Stomach (tissue), 9 donors: ENCODE data around the gene RXFP4. TPM values are rescaled to one million over a fixed set of nuclear protein-coding genes. Genes with fewer than 3 reads are reported as not detected.
"Not testable (repeated sequence)": the region's sequence is repeated elsewhere in the genome, so short reads cannot be mapped to it uniquely, and the experiment has no call there.

Experiments used
- DNase-seq, 2 donors: peaks; one replicate each; pipeline versions ENCODE4 v3.0.0 to v3.0.0-alpha.2; 2013 to 2019
- H3K27ac ChIP-seq, 5 donors: fragments of 200-600 bp in 4 of 5; sonication (generic) in 4 of 5; one replicate each; pipeline ENCODE4 v1.5.1; 2013 to 2019; ENCODE audit warnings: mild to moderate bottlenecking in 1 of 5, moderate library complexity in 1 of 5
- H3K27me3 ChIP-seq, 3 donors: fragments of 200-600 bp; sonication (generic); one replicate each; pipeline ENCODE4 v1.5.1; 2017 to 2019; ENCODE audit warnings: mixed run types in 1 of 3
- H3K36me3 ChIP-seq, 4 donors: fragments of 200-600 bp; sonication (generic); 1 replicate in 3 of 4; 2 replicates in 1 of 4; pipeline ENCODE4 v1.5.1; 2016 to 2019
- H3K4me1 ChIP-seq, 4 donors: fragments of 200-600 bp; sonication (generic); one replicate each; pipeline ENCODE4 v1.5.1; 2016 to 2019
- H3K4me3 ChIP-seq, 4 donors: fragments of 200-600 bp; sonication (generic) in 3 of 4; one replicate each; pipeline ENCODE4 v1.5.1; 2016 to 2019; ENCODE audit warnings: mild to moderate bottlenecking in 1 of 4
- H3K9me3 ChIP-seq, 4 donors: fragments of 200-600 bp; sonication (generic); one replicate each; pipeline ENCODE4 v1.5.1; 2016 to 2019
- EP300 ChIP-seq: sonication (generic); formaldehyde crosslinking; IDR thresholded peaks from one replicate; pipeline ENCODE4 v1.6.1; 2017; ENCODE audit warnings: antibody characterized with exemption
- POLR2A ChIP-seq, 4 donors: fragments of 450-650 bp; IDR thresholded peaks; one replicate each; pipeline ENCODE4 v1.6.1; 2016; ENCODE audit warnings: antibody characterized with exemption in 4 of 4, control low read depth in 2 of 4, mild to moderate bottlenecking in 1 of 4, moderate library complexity in 1 of 4
- POLR2AphosphoS5 ChIP-seq, 3 donors: sonication (generic); formaldehyde crosslinking; IDR thresholded peaks; one replicate each; pipeline ENCODE4 v1.6.1; 2016; ENCODE audit warnings: antibody characterized with exemption in 3 of 3
- WGBS, 5 donors: extraction: QIAGEN DNeasy Blood & Tissue Kit in 3 of 5; methylation state at CpG; one replicate each; pipeline versions ENCODE4 v1.1.5 to v1.1.7; 2013 to 2018; 5-methylcytosine and 5-hydroxymethylcytosine counted together
- intact Hi-C: fragments of 100-400 bp; cut with DNase I; formaldehyde crosslinking; loops from one replicate; pipeline ENCODE4 v1.15.1; 2023; ENCODE audit warnings: low total_unique reads
- polyA plus RNA-seq, 3 donors: library from polyadenylated mRNA; stranded (reverse); fragments of 200-250 nt; gene quantifications; one replicate each; pipeline ENCODE4 v1.2.3, GENCODE V29; 2013
- total RNA-seq, 5 donors: library from RNA; depleted of rRNA; stranded (reverse); fragments of >200 nt; gene quantifications; one replicate each; pipeline versions ENCODE4 v1.1.0 to v1.2.3, GENCODE V29; 2014 to 2016
- TF ChIP-seq, protein P1 (sequence below), 7 experiments: fragments of 450-650 bp in 4 of 7; fragments of 200-600 bp in 3 of 7; sonication (generic) in 3 of 7; IDR thresholded peaks; one replicate each; pipeline ENCODE4 v1.5.1; 2016 to 2019; ENCODE audit warnings: antibody characterized with exemption in 7 of 7, control low read depth in 2 of 7, mild to moderate bottlenecking in 1 of 7
- donor health status: healthy with polysubstance abuse.
- donor health status: Bipolar disorder and iron deficiency.
- donor health status: healthy.

The RXFP4 gene
- total and polyA plus RNA-seq, 8 donors: 50.4 TPM; not detected in 7

DNA sequence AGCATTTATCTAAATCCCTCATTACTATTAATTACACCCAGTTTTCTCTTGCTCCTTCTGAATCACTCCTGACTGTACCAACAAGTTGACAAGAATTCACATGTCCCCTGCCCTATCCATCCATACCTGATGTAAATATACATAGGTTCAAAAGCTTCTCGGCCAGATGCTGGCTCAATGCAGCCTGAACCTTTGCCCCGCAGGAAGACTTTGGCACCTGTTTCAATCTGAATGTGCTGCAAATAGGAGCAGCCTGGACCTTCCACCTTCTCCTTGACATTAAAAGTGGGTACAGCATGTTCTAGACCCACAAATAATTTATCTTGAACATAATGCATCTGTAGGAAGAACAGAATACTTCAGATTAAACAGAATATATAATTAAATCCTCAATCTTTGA, 15.9 kb upstream of the RXFP4 start:
- H3K9me3 ChIP-seq: no peaks in the 10 kb centered on the region
- intact Hi-C loops: no loop called here
- WGBS, 5 donors: 80 to 96% (median 90%) methylated on average over 2 of the region's 2 CpGs
- no peaks in the 10 kb centered on the region for H3K27me3 ChIP-seq
- H3K36me3 ChIP-seq: peaks cover 86 to 100% (median 100%) of the 10 kb centered on the region in 4 donors
- peaks cover 13 to 64% (median 43%) of the 10 kb centered on the region in 4 donors for H3K4me1 ChIP-seq
- no peak for TF ChIP-seq POLR2AphosphoS5 (IDR thresholded peaks at IDR 0.05)
- TF ChIP-seq POLR2A (IDR thresholded peaks at IDR 0.05): no peak
- TF ChIP-seq, protein P1, sequence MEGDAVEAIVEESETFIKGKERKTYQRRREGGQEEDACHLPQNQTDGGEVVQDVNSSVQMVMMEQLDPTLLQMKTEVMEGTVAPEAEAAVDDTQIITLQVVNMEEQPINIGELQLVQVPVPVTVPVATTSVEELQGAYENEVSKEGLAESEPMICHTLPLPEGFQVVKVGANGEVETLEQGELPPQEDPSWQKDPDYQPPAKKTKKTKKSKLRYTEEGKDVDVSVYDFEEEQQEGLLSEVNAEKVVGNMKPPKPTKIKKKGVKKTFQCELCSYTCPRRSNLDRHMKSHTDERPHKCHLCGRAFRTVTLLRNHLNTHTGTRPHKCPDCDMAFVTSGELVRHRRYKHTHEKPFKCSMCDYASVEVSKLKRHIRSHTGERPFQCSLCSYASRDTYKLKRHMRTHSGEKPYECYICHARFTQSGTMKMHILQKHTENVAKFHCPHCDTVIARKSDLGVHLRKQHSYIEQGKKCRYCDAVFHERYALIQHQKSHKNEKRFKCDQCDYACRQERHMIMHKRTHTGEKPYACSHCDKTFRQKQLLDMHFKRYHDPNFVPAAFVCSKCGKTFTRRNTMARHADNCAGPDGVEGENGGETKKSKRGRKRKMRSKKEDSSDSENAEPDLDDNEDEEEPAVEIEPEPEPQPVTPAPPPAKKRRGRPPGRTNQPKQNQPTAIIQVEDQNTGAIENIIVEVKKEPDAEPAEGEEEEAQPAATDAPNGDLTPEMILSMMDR (IDR thresholded peaks at IDR 0.05): no peak
- TF ChIP-seq EP300: no peak
- no peak for DNase-seq
- H3K27ac ChIP-seq: peak overlapping the region in 1 of 5 donors; percentile 22
- H3K4me3 ChIP-seq: no peak overlapping the region

DNA sequence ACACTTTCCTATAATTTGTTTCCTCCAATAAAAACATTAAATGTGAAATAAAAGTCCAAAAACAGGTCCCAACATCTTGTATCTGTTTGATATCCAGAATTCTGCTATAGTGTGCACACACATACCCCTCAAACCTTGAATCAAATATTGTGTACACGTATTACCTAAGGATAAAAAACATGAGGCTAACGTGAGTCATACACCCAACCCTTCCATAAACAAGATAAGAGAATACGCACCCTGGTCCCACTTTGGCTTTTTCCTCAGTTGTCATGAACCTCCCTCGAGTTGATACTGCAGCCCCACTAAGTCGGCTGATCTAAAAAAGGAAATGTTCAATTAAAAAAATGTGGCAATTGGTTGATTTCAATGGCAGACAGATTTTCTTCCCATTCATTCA, 12.4 kb upstream of the RXFP4 start:
- peak overlapping the region in 3 of 5 donors; percentile 57 to 96 (median 94) for H3K27ac ChIP-seq
- intact Hi-C loops: no loop called here
- H3K27me3 ChIP-seq: no peaks in the 10 kb centered on the region
- peaks cover 63 to 94% (median 91%) of the 10 kb centered on the region in 4 donors for H3K36me3 ChIP-seq
- no peak for DNase-seq
- H3K4me3 ChIP-seq: peak overlapping the region in 1 of 4 donors; percentile 6
- 24 to 50% (median 36%) methylated on average over 5 of the region's 5 CpGs for WGBS, 5 donors
- H3K4me1 ChIP-seq: peaks cover 44 to 69% (median 56%) of the 10 kb centered on the region in 4 donors
- no peak for TF ChIP-seq EP300
- TF ChIP-seq POLR2A (IDR thresholded peaks at IDR 0.05): no peak
- TF ChIP-seq, protein P1 (IDR thresholded peaks at IDR 0.05): no peak
- H3K9me3 ChIP-seq: no peaks in the 10 kb centered on the region

DNA sequence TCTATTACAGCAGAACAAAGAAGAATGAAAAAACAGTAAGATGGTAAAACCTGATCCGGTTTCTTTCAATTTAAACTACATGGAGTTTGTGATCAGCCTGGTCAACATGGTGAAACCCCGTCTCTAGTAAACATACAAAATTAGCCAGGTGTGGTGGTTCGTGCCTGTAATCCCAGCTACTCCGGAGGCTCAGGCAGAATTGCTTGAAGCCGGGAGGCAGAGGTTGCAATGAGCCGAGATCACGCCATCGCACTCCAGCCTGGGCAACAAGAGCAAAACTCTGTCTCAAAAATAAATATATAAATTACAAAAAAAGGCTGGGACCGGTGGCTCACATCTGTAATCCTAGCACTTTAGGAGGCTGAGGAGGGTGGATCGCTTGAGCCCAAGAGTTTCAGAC, 10.7 kb upstream of the RXFP4 start:
- 25 to 53% (median 39%) methylated on average over 10 of the region's 10 CpGs for WGBS, 5 donors
- Histone ChIP-seq H3K4me1 (peaks cover 44 to 68% (median 60%) of the 10 kb centered on the region in 4 donors), H3K36me3 (peaks cover 46 to 77% (median 74%) of the 10 kb centered on the region in 4 donors), H3K4me3 (peak overlapping the region; percentile 14 to 84 (median 52)), H3K27ac (peak overlapping the region; percentile 57 to 97 (median 94))
- H3K27me3 ChIP-seq, intact Hi-C loops, H3K9me3 ChIP-seq, DNase-seq: not testable (repeated sequence)

DNA sequence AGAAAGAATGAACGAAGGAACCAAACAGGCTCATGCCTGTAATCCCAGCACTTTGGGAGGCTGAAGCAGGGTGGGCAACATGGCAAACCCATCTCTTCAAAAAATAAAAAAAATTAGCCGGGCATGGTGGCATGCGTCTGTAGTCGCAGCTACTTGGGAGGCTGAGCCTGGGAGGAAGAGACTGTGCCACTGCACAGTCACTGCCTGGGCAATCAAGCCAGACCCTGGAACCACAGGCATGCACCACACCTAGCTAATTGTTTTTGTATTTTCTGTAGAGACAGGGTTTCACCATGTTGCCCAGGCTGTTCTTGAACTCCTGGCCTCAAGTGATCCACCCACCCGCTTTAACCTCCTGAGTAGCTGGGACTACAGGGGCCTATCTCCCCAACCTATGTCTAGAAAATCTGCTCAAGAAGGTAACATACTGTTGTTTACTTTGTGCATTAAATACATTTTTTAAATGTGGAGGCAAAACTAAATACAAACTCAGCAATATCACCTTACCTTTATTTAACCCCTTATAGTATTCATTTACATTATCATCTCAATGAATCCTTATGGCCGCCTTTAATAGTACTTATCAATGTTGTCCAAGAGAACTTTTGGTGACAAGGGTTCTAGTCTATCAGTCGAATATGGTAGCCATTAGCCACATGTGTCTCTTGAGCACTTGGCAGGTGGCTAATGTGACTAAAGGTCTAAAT, 10.0 kb upstream of the RXFP4 start:
- no peak for DNase-seq
- intact Hi-C loops: no loop called here
- Histone ChIP-seq H3K27me3 (no peaks in the 10 kb centered on the region), H3K27ac (peak overlapping the region; percentile 57 to 97 (median 94)), H3K36me3 (peaks cover 38 to 69% (median 67%) of the 10 kb centered on the region in 4 donors), H3K4me1 (peaks cover 44 to 68% (median 60%) of the 10 kb centered on the region in 4 donors), H3K4me3 (peak overlapping the region; percentile 14 to 84 (median 52)), H3K9me3 (no peaks in the 10 kb centered on the region)
- TF ChIP-seq, protein P1 (IDR thresholded peaks at IDR 0.05): no peak
- TF ChIP-seq POLR2AphosphoS5 (IDR thresholded peaks at IDR 0.05): peak in 2 of 3 donors; percentile 34 to 50
- TF ChIP-seq POLR2A (IDR thresholded peaks at IDR 0.05): peak in 1 of 4 donors; percentile 11
- 29 to 50% (median 33%) methylated on average over 7 of the region's 7 CpGs for WGBS, 5 donors

DNA sequence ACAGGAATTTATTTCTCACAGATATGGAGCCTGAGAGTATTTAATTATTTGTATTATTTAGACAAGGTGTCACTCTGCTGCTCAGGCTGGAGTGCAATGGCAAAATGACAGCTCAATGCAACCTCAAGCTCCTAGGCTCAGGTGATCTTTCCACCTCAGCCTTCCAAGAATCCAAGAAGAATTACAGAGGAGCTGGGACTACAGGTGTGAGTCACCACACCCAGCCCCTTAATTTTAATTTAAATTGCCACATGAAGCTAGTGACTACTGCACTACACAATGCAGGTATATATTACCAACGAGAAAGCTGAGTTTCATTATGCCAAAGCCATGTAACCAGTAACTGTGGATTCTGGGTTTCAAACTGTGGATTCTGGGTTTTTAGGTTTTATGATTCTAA, 9.4 kb upstream of the RXFP4 start:
- WGBS, 5 donors: 23 to 39% (median 28%) methylated on average over 1 of the region's 1 CpG
- Histone ChIP-seq H3K9me3 (no peaks in the 10 kb centered on the region), H3K36me3 (peaks cover 33 to 64% (median 61%) of the 10 kb centered on the region in 4 donors), H3K4me1 (peaks cover 44 to 68% (median 60%) of the 10 kb centered on the region in 4 donors), H3K27me3 (no peaks in the 10 kb centered on the region), H3K4me3 (peak overlapping the region in 3 of 4 donors; percentile 30 to 84 (median 74)), H3K27ac (peak overlapping the region in 4 of 5 donors; percentile 57 to 97 (median 95))
- no peak for DNase-seq
- no peak for TF ChIP-seq POLR2AphosphoS5 (IDR thresholded peaks at IDR 0.05)
- no peak for TF ChIP-seq POLR2A (IDR thresholded peaks at IDR 0.05)
- TF ChIP-seq EP300: no peak
- TF ChIP-seq, protein P1 (IDR thresholded peaks at IDR 0.05): no peak
- intact Hi-C loops: no loop called here
